Right renal cortex interstitium (tissue), 3 donors: ENCODE measurements around the gene MNDA. TPM values are rescaled to one million over a fixed set of nuclear protein-coding genes. Genes with fewer than 3 reads are reported as not detected.
"Not testable (repeated sequence)": the region's sequence is repeated elsewhere in the genome, so short reads cannot be mapped to it uniquely, and the experiment has no call there.

Source experiments
- DNase-seq, 3 donors: peaks; one replicate each; pipeline ENCODE4 v3.0.0-alpha.2; 2013; ENCODE audit warnings: low read depth in 3 of 3, low spot score in 2 of 3
- polyA plus RNA-seq, 3 donors: library from polyadenylated mRNA; unstranded; fragments of 120-200 nt; gene quantifications; one replicate each; pipeline ENCODE4 v1.2.1, GENCODE V29; 2013; ENCODE audit not compliant: insufficient read length in 3 of 3

The MNDA gene
- polyA plus RNA-seq, 3 donors, result 4.0 to 6.0 (median 4.1) TPM

DNA sequence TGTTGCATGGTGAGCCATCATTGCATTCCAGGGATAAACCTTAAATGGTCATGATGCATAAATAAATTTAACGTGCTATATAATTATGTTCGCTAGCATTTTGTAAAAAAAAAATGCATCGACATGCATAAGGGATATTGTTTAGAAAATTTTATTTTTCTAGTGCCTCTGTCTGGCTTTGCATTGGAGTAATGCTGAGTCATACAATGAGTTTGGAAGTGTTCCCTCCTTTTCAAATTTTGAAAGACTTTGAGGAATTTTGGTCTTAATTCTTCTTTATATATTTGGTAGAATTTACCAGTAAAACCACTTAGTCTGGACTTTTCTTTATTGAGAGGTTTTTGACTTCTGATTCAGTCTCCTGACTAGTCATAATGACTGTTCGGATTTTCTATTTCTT lies 4.9 kb downstream of the MNDA start:
- no peak for DNase-seq

DNA sequence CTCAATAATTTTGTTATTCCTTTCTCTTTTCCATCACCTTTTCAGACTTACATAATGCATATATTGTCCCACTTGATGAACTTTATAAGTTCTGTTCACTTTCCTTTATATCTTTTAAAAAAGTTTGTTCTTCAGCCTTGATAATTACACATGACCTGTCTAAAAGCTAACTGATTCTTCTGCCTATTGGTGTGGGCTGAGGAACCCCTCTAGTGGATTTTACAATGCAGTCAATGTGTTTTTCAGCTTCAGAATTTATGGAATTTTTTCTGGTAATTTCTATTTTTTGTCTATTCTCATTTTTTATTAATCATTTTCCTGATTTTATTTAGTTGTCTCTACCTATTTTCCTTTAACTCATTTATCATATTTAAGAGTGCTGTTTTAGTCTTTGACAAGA lies 7.5 kb downstream of the MNDA start:
- DNase-seq, result no peak

DNA sequence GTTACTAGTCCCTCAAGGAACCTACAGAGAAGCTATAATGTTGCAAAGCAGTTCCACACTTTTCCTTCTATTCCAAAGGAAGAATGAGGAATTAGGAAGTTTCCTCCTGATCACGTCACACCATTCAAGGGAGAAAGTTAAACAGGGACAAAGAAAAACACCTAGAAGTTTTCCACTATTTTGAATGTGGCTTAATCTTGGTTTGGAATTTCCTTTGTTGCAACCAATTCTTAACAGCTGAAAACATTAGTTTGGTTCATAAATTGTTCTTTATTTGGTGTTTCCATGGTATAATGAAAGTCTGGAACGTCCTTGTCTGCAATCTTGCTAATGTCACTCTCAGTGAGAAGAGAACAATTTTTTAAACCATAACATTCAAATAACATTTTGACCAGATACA lies 8.4 kb downstream of the MNDA start:
- no peak for DNase-seq

DNA sequence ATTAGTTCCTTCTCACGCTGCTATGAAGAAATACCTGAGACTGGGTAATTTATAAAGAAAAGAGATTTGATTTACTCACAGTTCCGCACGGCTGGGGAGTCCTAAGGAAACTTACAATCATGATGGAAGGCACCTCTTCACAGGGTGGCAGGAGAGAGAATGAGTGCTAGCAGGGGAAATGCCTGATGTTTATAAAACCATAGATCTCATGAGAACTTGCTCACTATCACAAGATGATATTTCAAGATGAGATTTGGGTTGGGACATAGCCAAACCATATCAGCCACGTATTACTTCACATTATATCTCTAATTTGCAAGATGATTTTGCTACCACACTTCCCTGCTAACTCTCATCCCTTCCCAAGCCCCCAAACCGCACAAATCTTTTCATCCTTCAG lies 9.1 kb downstream of the MNDA start:
- DNase-seq, result no peak

DNA sequence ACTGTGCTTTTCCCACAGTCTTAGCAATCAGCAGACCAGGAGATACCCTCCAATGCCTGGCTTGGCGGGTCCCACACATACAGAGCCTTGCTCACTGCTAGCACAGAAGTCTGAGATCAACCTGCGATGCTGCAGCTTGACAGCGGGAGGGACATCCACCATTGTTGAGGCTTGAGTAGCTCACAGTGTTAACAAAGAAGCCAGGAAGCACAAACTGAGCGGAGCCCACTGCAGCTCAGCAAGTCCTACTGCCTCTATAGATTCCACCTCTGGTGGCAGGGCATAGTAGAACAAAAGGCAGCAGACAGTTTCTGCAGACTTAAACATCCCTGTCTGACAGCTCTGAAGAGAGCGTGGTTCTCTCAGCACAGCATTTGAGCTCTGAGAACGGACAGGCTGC lies 33.4 kb downstream of the MNDA start:
- no peak for DNase-seq

DNA sequence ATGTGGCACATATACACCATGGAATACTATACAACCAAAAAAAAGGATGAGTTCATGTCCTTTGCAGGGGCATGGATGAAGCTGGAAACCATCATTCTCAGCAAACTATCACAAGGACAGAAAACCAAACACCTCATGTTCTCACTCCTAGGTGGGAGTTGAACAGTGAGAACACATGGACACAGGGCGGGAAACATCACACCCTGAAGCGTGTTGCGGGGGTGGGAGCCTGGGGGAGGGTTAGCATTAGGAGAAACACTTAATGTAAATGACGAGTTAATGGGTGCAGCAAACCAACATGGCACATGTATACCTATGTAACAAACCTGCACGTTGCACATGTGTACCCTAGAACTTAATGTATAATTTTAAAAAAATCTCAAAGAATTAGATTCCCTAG lies 39.3 kb downstream of the MNDA start:
- not testable (repeated sequence) for DNase-seq

DNA sequence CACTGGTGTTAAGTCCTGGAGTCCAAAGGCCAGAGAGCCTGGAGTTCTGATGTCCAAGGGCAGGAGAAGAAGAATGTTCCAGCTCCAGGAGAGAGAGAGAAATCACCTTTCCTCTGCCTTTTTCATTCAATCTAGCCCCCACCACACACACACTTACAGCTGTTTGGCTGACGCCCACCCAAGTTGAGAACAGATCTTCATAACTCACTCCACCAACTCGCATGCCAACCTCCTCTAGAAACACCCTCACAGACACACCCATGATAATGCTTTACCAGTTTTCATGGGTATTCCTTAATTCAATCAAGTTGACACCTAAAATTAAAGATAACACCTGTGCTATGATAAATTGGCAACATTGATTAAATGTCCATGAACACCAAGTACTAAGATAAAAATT lies 42.0 kb downstream of the MNDA start:
- no peak for DNase-seq

DNA sequence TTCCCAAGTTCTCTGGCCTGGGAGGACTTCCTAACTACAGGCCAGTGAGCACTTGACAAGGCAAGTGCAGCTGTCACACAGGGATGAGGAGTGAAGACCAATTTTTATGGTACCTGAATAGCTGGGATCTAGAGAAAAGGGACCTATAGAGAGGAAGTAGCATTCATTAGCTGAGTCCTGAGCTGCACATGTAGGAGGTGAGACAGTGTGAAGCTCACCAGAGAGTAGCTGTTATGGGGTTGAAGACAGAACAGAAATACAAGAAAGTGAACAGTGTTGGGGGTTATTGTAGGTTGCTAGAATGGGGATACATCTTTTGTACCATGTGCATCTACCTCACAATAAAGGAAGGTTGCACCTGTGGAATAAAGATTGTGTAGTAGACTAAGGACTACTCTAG lies 62.5 kb downstream of the MNDA start:
- DNase-seq, result no peak

DNA sequence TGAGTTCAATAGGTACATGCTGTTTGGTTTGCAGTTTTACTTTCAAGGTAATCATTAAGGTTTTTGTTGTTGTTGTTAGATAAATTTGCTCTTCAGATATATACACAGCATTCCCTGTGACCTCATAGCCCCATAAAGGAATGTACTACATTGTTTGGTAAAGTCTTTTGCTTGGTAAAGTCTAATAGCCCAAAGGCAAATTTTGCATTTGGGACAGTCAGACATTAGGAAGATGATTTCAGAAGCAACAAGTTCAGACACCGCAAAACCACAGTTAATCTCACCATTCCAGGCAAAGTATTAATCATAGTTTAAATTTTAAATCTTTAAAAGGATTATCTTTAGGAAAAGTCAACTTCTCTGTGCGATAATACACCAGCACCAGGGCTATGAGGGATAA lies 67.6 kb downstream of the MNDA start:
- no peak for DNase-seq

Other genes with a start within 250 kb of the MNDA start
- under 1 TPM; 0.01 to 0.07 (median 0.03) TPM for gene OR10Z1, start 226.1 kb upstream of the MNDA start, polyA plus RNA-seq
- 1 to 10 TPM; 1.2 to 3.4 (median 1.2) TPM for gene SPTA1, start 144.6 kb upstream of the MNDA start, polyA plus RNA-seq
- gene OR6K2, start 130.7 kb upstream of the MNDA start, polyA plus RNA-seq, result not detected
- gene OR6K3, start 110.6 kb upstream of the MNDA start, polyA plus RNA-seq, result under 1 TPM in 2 of 3 donors, not detected in 1; 0.07 to 0.12 TPM
- gene OR6K6, start 76.6 kb upstream of the MNDA start, polyA plus RNA-seq, result not detected
- not detected for gene OR6N1, start 59.2 kb upstream of the MNDA start, polyA plus RNA-seq
- not detected for gene OR6N2, start 50.1 kb upstream of the MNDA start, polyA plus RNA-seq
- under 1 TPM; 0.11 to 0.28 (median 0.28) TPM for gene PYHIN1, start 100.2 kb downstream of the MNDA start, polyA plus RNA-seq
- 10 to 100 TPM; 58.5 to 82.8 (median 67.2) TPM for gene IFI16, start 178.6 kb downstream of the MNDA start, polyA plus RNA-seq
- under 1 TPM in 2 of 3 donors, not detected in 1; 0.19 to 0.20 TPM for gene AIM2, start 245.4 kb downstream of the MNDA start, polyA plus RNA-seq